A549 (cell line): ENCODE measurements around the gene DOCK1. TPM values are rescaled to one million over a fixed set of nuclear protein-coding genes. Genes with fewer than 3 reads are reported as not detected.

Experiments used
- ATAC-seq, 2 experiments: fragments of 200-7000 bp in 1 of 2; fragments of >200 bp in 1 of 2; cut with Nextera tagmentation in 1 of 2; cut with Tn5 transposase in 1 of 2; 3 replicates each; pipeline versions ENCODE4 v1.8.0 to v1.9.1; 2018 to 2020; ENCODE audit warnings: mild to moderate bottlenecking in 1 of 2, moderate library complexity in 1 of 2
- CTCF ChIA-PET: fragments of 300-600 bp; sonication (Branson Sonifier 250); formaldehyde crosslinking; extraction: SDS; loops from one replicate; lab custom pipeline; 2021; ENCODE audit warnings: antibody characterized with exemption, inconsistent platforms; lab: Yijun Ruan, JAX
- POLR2A ChIA-PET: fragments of 350-600 bp; formaldehyde crosslinking; extraction: SDS; loops from one replicate; lab custom pipeline; 2021; ENCODE audit warnings: antibody characterized with exemption, inconsistent platforms; lab: Yijun Ruan, JAX
- DNase-seq, 2 experiments: peaks; one replicate each; pipeline versions ENCODE4 v3.0.0 to v3.0.0-alpha.2; 2011 to 2016; ENCODE audit warnings: low read depth in 1 of 2, low spot score in 1 of 2
- FAIRE-seq: peaks from 2 replicates; lab custom pipeline; 2011; peaks lifted over from hg19 to GRCh38; lab: Jason Lieb, UNC
- H3K27ac ChIP-seq, 2 experiments: fragments of >200 bp; sonication (Bioruptor Twin); formaldehyde crosslinking; 3 replicates each; pipeline ENCODE4 v1.5.1; 2016 to 2017
- H3K4me1 ChIP-seq: fragments of >200 bp; sonication (Bioruptor Twin); formaldehyde crosslinking; 3 replicates; pipeline ENCODE4 v1.6.1; 2016
- H3K4me2 ChIP-seq: fragments of >200 bp; sonication (Bioruptor Twin); formaldehyde crosslinking; 3 replicates; pipeline ENCODE4 v1.6.1; 2016
- H3K4me3 ChIP-seq: fragments of >200 bp; sonication (Bioruptor Twin); formaldehyde crosslinking; 3 replicates; pipeline ENCODE4 v1.5.1; 2016
- H3K9me3 ChIP-seq: fragments of >200 bp; sonication (Bioruptor Twin); formaldehyde crosslinking; 3 replicates; pipeline ENCODE4 v1.6.1; 2016
- BCL3 ChIP-seq: fragments of >200 bp; sonication (Bioruptor Twin); formaldehyde crosslinking; IDR thresholded peaks from 3 replicates; pipeline ENCODE4 v1.6.1; 2016
- CBX2 ChIP-seq: fragments of 200-600 bp; sonication (generic); IDR thresholded peaks from 2 replicates; pipeline ENCODE4 v1.6.1; 2016; ENCODE audit warnings: low read depth, mild to moderate bottlenecking, borderline replicate concordance
- CBX8 ChIP-seq: fragments of 200-600 bp; sonication (generic); IDR thresholded peaks from 2 replicates; pipeline ENCODE4 v1.6.1; 2016
- EHMT2 ChIP-seq: fragments of 200-600 bp; sonication (generic); IDR thresholded peaks from 2 replicates; pipeline ENCODE4 v1.6.1; 2016; ENCODE audit warnings: antibody characterized with exemption, low read depth, mild to moderate bottlenecking, moderate library complexity
- ELK1 ChIP-seq: fragments of 150-350 bp; IDR thresholded peaks from 2 replicates; pipeline ENCODE4 v1.6.1; 2014; ENCODE audit warnings: low read depth, mild to moderate bottlenecking, low read length
- ESRRA ChIP-seq: fragments of 150-350 bp; IDR thresholded peaks from 2 replicates; pipeline ENCODE4 v1.6.1; 2014; ENCODE audit warnings: mild to moderate bottlenecking, low read length, borderline replicate concordance
- GATA3 ChIP-seq: IDR thresholded peaks from 2 replicates; pipeline ENCODE4 v1.6.1; 2012; ENCODE audit warnings: borderline replicate concordance
- HDAC2 ChIP-seq: fragments of 200-600 bp; sonication (generic); IDR thresholded peaks from 2 replicates; pipeline ENCODE4 v1.6.1; 2016
- KDM1A ChIP-seq: fragments of 200-600 bp; sonication (generic); IDR thresholded peaks from 2 replicates; pipeline ENCODE4 v1.6.1; 2016; ENCODE audit warnings: low read depth, mild to moderate bottlenecking
- MAX ChIP-seq: IDR thresholded peaks from 2 replicates; pipeline ENCODE4 v1.6.1; 2012
- NPAS2 ChIP-seq: fragments of 250-450 bp; sonication (Bioruptor Pico); IDR thresholded peaks from 2 replicates; pipeline ENCODE4 v1.8.0; 2022; ENCODE audit warnings: mild to moderate bottlenecking, moderate library complexity, borderline replicate concordance
- POLR2A ChIP-seq: IDR thresholded peaks from 2 replicates; pipeline ENCODE4 v1.6.1; 2012; ENCODE audit warnings: mild to moderate bottlenecking, low read length
- RAD21 ChIP-seq, 2 experiments: fragments of >200 bp in 1 of 2; sonication (Bioruptor Twin) in 1 of 2; formaldehyde crosslinking in 1 of 2; IDR thresholded peaks in 1 of 2; conservative IDR thresholded peaks in 1 of 2; 2 replicates in 1 of 2; 3 replicates in 1 of 2; pipeline ENCODE4 v1.6.1; 2012 to 2018; ENCODE audit warnings: inconsistent platforms in 1 of 2
- RCOR1 ChIP-seq: fragments of 150-350 bp; IDR thresholded peaks from 2 replicates; pipeline ENCODE4 v1.6.1; 2014; ENCODE audit warnings: antibody characterized with exemption, low read length, low read depth
- ZC3H11A ChIP-seq: fragments of 450-650 bp; IDR thresholded peaks from 2 replicates; pipeline ENCODE4 v1.6.1; 2014; ENCODE audit warnings: antibody characterized with exemption, mild to moderate bottlenecking
- ZFP36 ChIP-seq: fragments of 450-650 bp; IDR thresholded peaks from 2 replicates; pipeline ENCODE4 v1.6.1; 2014; ENCODE audit warnings: borderline replicate concordance; ENCODE audit not compliant: partially characterized antibody
- ZNF302 ChIP-seq: fragments of 250-450 bp; sonication (Bioruptor Pico); IDR thresholded peaks from 2 replicates; pipeline ENCODE4 v1.9.0; 2021; ENCODE audit warnings: inconsistent platforms, mild to moderate bottlenecking, moderate library complexity
- WGBS: methylation state at CpG from one replicate; pipeline ENCODE4 v1.1.6; 2017; ENCODE audit errors: missing lambda C conversion rate; 5-methylcytosine and 5-hydroxymethylcytosine counted together
- polyA plus RNA-seq, 4 experiments: library from polyadenylated mRNA; depleted of rRNA in 3 of 4; stranded (reverse); fragments of >200 nt; fragmentation: RNase III in 1 of 4; extraction: RNeasy Plus Mini Kit Qiagen cat#74134 plus additional on column Dnase treatment in 1 of 4; gene quantifications; 2 replicates in 3 of 4; 3 replicates in 1 of 4; pipeline ENCODE4 v1.2.3, GENCODE V29; 2011 to 2017

The DOCK1 gene
- polyA plus RNA-seq, 2 of the 4 experiments (the other 2 are of a cell fraction), result 22.6 to 28.2 TPM

- Histone ChIP-seq H3K4me2 (no peak overlapping the region), H3K4me3 (no peak overlapping the region), H3K27ac (no peak overlapping the region), H3K9me3 (no peaks in the 10 kb centered on the region), H3K4me1 (peaks cover 24% of the 10 kb centered on the region)
- no peak for ATAC-seq
- no peak for DNase-seq
- POLR2A ChIA-PET, result no interaction called here
- CTCF ChIA-PET, result interaction anchor here (0.6 to 1.0 kb wide), 2 partner anchors 231 to 270 kb away, joined by 3 read pairs; no protein-coding TSS in a partner anchor
- TF ChIP-seq BCL3, result no peak
- no peak for TF ChIP-seq ZNF302 (CRISPR knock-in tag)
- no peak for TF ChIP-seq MAX
- TF ChIP-seq RAD21 (conservative IDR thresholded peaks at IDR 0.05 in 1 of 2, IDR thresholded peaks at IDR 0.05 in 1 of 2), result no peak
- no peak for TF ChIP-seq ELK1
- no peak for TF ChIP-seq KDM1A
- no peak for TF ChIP-seq GATA3
- no peak for FAIRE-seq
- 89% methylated on average over 2 of the region's 2 CpGs for WGBS
Measured at GRCh38 chr10:127198721-127199120, 293.5 kb downstream of the DOCK1 start.

GRCh38 chr10:127200646-127201045 is 295.4 kb downstream of the DOCK1 start:
- Histone ChIP-seq H3K4me1 (peaks cover 5% of the 10 kb centered on the region; the same call in 1 of the 3 replicates), H3K9me3 (no peaks in the 10 kb centered on the region), H3K27ac (no peak overlapping the region), H3K4me3 (no peak overlapping the region), H3K4me2 (no peak overlapping the region)
- POLR2A ChIA-PET, result no interaction called here
- TF ChIP-seq POLR2A (no peak), EHMT2 (no peak)
- CTCF ChIA-PET, result no interaction called here
- no peak for FAIRE-seq
- WGBS, result 94% methylated on average over 8 of the region's 8 CpGs
- DNase-seq, result no peak
- ATAC-seq, result no peak

- 89% methylated on average over 7 of the region's 7 CpGs for WGBS
- no peak for DNase-seq
- no peak for ATAC-seq
Measured at GRCh38 chr10:127203067-127203466, 297.8 kb downstream of the DOCK1 start.

GRCh38 chr10:127207081-127207480 is 301.9 kb downstream of the DOCK1 start:
- ChIA-PET CTCF (interaction anchor here (0.7 to 1.5 kb wide), 5 partner anchors 12 to 1401 kb away, joined by 3 to 4 read pairs (median 3); no protein-coding TSS in a partner anchor), POLR2A (no interaction called here)
- ATAC-seq (no peak), FAIRE-seq (no peak), DNase-seq (no peak)
- H3K4me2 ChIP-seq, result no peak overlapping the region
- no peak overlapping the region for H3K27ac ChIP-seq
- H3K4me1 ChIP-seq, result no peaks in the 10 kb centered on the region
- no peak overlapping the region for H3K4me3 ChIP-seq
- WGBS, result 94% methylated on average over 2 of the region's 2 CpGs
- no peaks in the 10 kb centered on the region for H3K9me3 ChIP-seq
- TF ChIP-seq KDM1A (no peak), CBX2 (no peak), NPAS2 (CRISPR knock-in tag) (no peak), RCOR1 (no peak), GATA3 (no peak), ZC3H11A (no peak), ZFP36 (no peak), ESRRA (no peak), HDAC2 (no peak), CBX8 (no peak)

More at GRCh38 chr10:127203067-127203466, 297.8 kb downstream of the DOCK1 start:
- no peak overlapping the region for H3K4me3 ChIP-seq
- no peaks in the 10 kb centered on the region for H3K9me3 ChIP-seq
- FAIRE-seq, result no peak
- TF ChIP-seq GATA3, result no peak
- H3K27ac ChIP-seq, result no peak overlapping the region
- no peak overlapping the region for H3K4me2 ChIP-seq
- POLR2A ChIA-PET, result no interaction called here
- CTCF ChIA-PET, result no interaction called here
- no peaks in the 10 kb centered on the region for H3K4me1 ChIP-seq
